Measurements from ENCODE around the gene NOM1. TPM values are rescaled to one million over a fixed set of nuclear protein-coding genes. Genes with fewer than 3 reads are reported as not detected.
A peak's percentile ranks its signal among the peaks of the same experiment; 100 is the strongest.

NOM1 gene
- total RNA-seq, 1 experiment from 2014 or later, result 28.8 TPM

GRCh38 chr7:156984174-156984891 lies 34.8 kb downstream of the NOM1 start:
- no peak for DNase-seq (ENCODE audit: low spot score)

- DNase-seq (ENCODE audit: low spot score), result no peak
These were observed 35.8 kb downstream of the NOM1 start for GRCh38 chr7:156985101-156985992.

GRCh38 chr7:156986378-156986777 lies 36.9 kb downstream of the NOM1 start:
- no peak for DNase-seq (ENCODE audit: low spot score)

- DNase-seq (ENCODE audit: low spot score), result no peak
These were observed 39.1 kb downstream of the NOM1 start for GRCh38 chr7:156988343-156989185.

GRCh38 chr7:156989766-156990535 lies 40.4 kb downstream of the NOM1 start:
- no peak for DNase-seq (ENCODE audit: low spot score)

- no peak for DNase-seq (ENCODE audit: low spot score)
These were observed 43.8 kb downstream of the NOM1 start for GRCh38 chr7:156993021-156993924.

- DNase-seq (ENCODE audit: low spot score), result no peak
These were observed 44.4 kb downstream of the NOM1 start for GRCh38 chr7:156993925-156994235.

- no peak for DNase-seq (ENCODE audit: low spot score)
These were observed 44.9 kb downstream of the NOM1 start for GRCh38 chr7:156994417-156994816.

GRCh38 chr7:156998988-156999957 lies 49.8 kb downstream of the NOM1 start:
- DNase-seq (ENCODE audit: low spot score), result no peak

- DNase-seq (ENCODE audit: low spot score), result peak; percentile 52
These were observed 50.6 kb downstream of the NOM1 start for GRCh38 chr7:156999958-157000726.

- peak; percentile 14 for DNase-seq (ENCODE audit: low spot score)
These were observed 51.5 kb downstream of the NOM1 start for GRCh38 chr7:157000741-157001653.

GRCh38 chr7:157001920-157002818 lies 52.7 kb downstream of the NOM1 start:
- no peak for DNase-seq (ENCODE audit: low spot score)

GRCh38 chr7:157002819-157003421 lies 53.4 kb downstream of the NOM1 start:
- no peak for DNase-seq (ENCODE audit: low spot score)

GRCh38 chr7:157003445-157003755 lies 53.9 kb downstream of the NOM1 start:
- DNase-seq (ENCODE audit: low spot score), result no peak

GRCh38 chr7:157003756-157004520 lies 54.4 kb downstream of the NOM1 start:
- DNase-seq (ENCODE audit: low spot score), result no peak
